LNCaP clone FGC (cell line): ENCODE measurements around the gene CD28.
"Not testable (repeated sequence)": the region's sequence is repeated elsewhere in the genome, so short reads cannot be mapped to it uniquely, and the experiment has no call there.

Experiments
- DNase-seq: peaks from one replicate; pipeline ENCODE4 v3.0.0-alpha.2; 2011; ENCODE audit warnings: low read depth
- H3K4me3 ChIP-seq: 2 replicates; pipeline ENCODE4 v1.5.1; 2011; ENCODE audit warnings: mild to moderate bottlenecking, low read depth, low read length, control low read depth
- CTCF ChIP-seq: IDR thresholded peaks from 2 replicates; pipeline ENCODE4 v1.5.1; 2012; ENCODE audit warnings: mild to moderate bottlenecking; ENCODE audit not compliant: control insufficient read depth, insufficient read depth; ENCODE audit errors: extremely low read depth

CD28 gene

GRCh38 chr2:203782262-203782976, 76.0 kb downstream of the CD28 start:
- H3K4me3 ChIP-seq, result no peak overlapping the region
- TF ChIP-seq CTCF, result peak; percentile 71
- peak; percentile 26 for DNase-seq

- DNase-seq, result no peak
- H3K4me3 ChIP-seq, result no peak overlapping the region
- TF ChIP-seq CTCF, result no peak
Measured at GRCh38 chr2:203783496-203784203, 77.2 kb downstream of the CD28 start.

GRCh38 chr2:203784710-203785270, 78.4 kb downstream of the CD28 start:
- not testable (repeated sequence) for DNase-seq, H3K4me3 ChIP-seq

- not testable (repeated sequence) for H3K4me3 ChIP-seq, DNase-seq
Measured at GRCh38 chr2:203785391-203786110, 79.1 kb downstream of the CD28 start.

GRCh38 chr2:203786549-203787351, 80.3 kb downstream of the CD28 start:
- no peak for DNase-seq
- no peak for TF ChIP-seq CTCF

GRCh38 chr2:203787979-203788378, 81.5 kb downstream of the CD28 start:
- DNase-seq, result no peak
- H3K4me3 ChIP-seq, result no peak overlapping the region

More at GRCh38 chr2:203786549-203787351, 80.3 kb downstream of the CD28 start:
- no peak overlapping the region for H3K4me3 ChIP-seq

More at GRCh38 chr2:203787979-203788378, 81.5 kb downstream of the CD28 start:
- no peak for TF ChIP-seq CTCF
